CD4-positive, CD25-positive, alpha-beta regulatory T cell (primary cell): ENCODE data around the gene PGF. TPM values are rescaled to one million over a fixed set of nuclear protein-coding genes. Genes with fewer than 3 reads are reported as not detected.

ENCODE experiments used
- ATAC-seq, 2 donors: fragments of 150-1000 bp; cut with Tn5 transposase; one replicate each; pipeline ENCODE4 v1.10.0; 2021; ENCODE audit warnings: low read depth in 2 of 2, moderate number of reproducible peaks in 2 of 2, moderate library complexity in 1 of 2
- DNase-seq, 3 donors: peaks; one replicate each; pipeline versions ENCODE4 v3.0.0 to v3.0.0-alpha.2; 2012 to 2022; ENCODE audit warnings: mixed read lengths in 1 of 3
- H3K27ac ChIP-seq: one replicate; pipeline ENCODE4 v1.7.0; 2013; ENCODE audit warnings: mild to moderate bottlenecking, low read length; ENCODE audit not compliant: insufficient read depth, poor library complexity, severe bottlenecking
- H3K27me3 ChIP-seq: one replicate; pipeline ENCODE4 v1.7.0; 2013; ENCODE audit warnings: low read length; ENCODE audit not compliant: control insufficient read depth, insufficient read depth
- H3K36me3 ChIP-seq: one replicate; pipeline ENCODE4 v1.7.0; 2013; ENCODE audit warnings: mild to moderate bottlenecking, low read length, moderate library complexity; ENCODE audit not compliant: control insufficient read depth, insufficient read depth
- H3K4me1 ChIP-seq: 2 replicates; pipeline ENCODE4 v1.7.0; 2013; ENCODE audit warnings: mild to moderate bottlenecking, low read length; ENCODE audit not compliant: insufficient read depth, control insufficient read depth, poor library complexity, severe bottlenecking
- H3K4me3 ChIP-seq: one replicate; pipeline ENCODE4 v1.7.0; 2013; ENCODE audit warnings: low read depth, mild to moderate bottlenecking, low read length, moderate library complexity
- H3K9me3 ChIP-seq, 2 experiments: 1 replicate in 1 of 2; 2 replicates in 1 of 2; pipeline ENCODE4 v1.7.0; 2013; ENCODE audit warnings: low read length in 2 of 2, mild to moderate bottlenecking in 1 of 2, moderate library complexity in 1 of 2; ENCODE audit not compliant: control insufficient read depth in 2 of 2
- H3K27ac Mint-ChIP-seq, 3 donors: one replicate each; pipeline ENCODE4 v1.8.0; 2020 to 2022; ENCODE audit warnings: mild to moderate bottlenecking in 3 of 3, mixed read lengths in 3 of 3, moderate library complexity in 2 of 3
- H3K27me3 Mint-ChIP-seq: one replicate; pipeline ENCODE4 v1.8.0; 2022; ENCODE audit warnings: mild to moderate bottlenecking, mixed read lengths
- H3K36me3 Mint-ChIP-seq: one replicate; pipeline ENCODE4 v1.8.0; 2020; ENCODE audit warnings: mixed read lengths
- H3K4me1 Mint-ChIP-seq, 4 donors: one replicate each; pipeline ENCODE4 v1.8.0; 2020 to 2022; ENCODE audit warnings: mixed read lengths in 4 of 4, mild to moderate bottlenecking in 1 of 4
- H3K4me3 Mint-ChIP-seq, 4 donors: one replicate each; pipeline ENCODE4 v1.8.0; 2020 to 2022; ENCODE audit warnings: mild to moderate bottlenecking in 4 of 4, mixed read lengths in 4 of 4, moderate library complexity in 3 of 4
- H3K9me3 Mint-ChIP-seq, 7 donors: one replicate each; pipeline ENCODE4 v1.8.0; 2020 to 2022; ENCODE audit warnings: mixed read lengths in 7 of 7, mild to moderate bottlenecking in 3 of 7, moderate library complexity in 2 of 7
- polyA plus RNA-seq, 4 donors: library from polyadenylated mRNA; unstranded; fragments of 300-500 nt; fragmentation: Illumina TruSeq; gene quantifications; one replicate each; pipeline ENCODE4 v1.2.3, GENCODE V29; 2021
- total RNA-seq: library from RNA; stranded (reverse); gene quantifications from one replicate; pipeline ENCODE4 v1.2.3, GENCODE V29; 2022

The PGF gene
- total and polyA plus RNA-seq, 5 donors from 2014 or later: 0.44 TPM; not detected in 4

DNA sequence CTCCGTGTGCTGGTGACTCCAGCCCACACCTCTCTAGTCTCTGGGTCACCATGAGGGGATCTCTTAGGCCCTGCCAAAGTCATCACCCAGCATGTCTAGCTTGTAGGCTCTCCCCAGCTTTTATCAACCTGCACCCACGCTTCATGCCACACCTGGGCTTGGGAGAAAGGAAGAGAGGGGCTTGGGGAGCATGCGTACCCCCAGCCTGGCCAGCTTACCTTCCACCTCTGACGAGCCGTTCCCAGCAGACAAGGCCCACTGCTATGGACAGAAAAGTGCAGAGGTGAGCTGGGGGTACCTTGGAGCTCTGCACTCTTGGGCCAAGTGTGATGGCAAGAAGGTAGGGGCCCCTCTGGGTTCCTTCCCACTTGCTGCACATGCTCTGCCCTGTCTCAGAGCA, 1.7 kb downstream of the PGF start:
- peak overlapping the region in 1 of 4 donors; percentile 1 for H3K4me3 Mint-ChIP-seq
- DNase-seq: no peak
- H3K36me3 Mint-ChIP-seq: no peaks in the 10 kb centered on the region
- Histone ChIP-seq H3K27me3 (no peaks in the 10 kb centered on the region), H3K4me3 (no peak overlapping the region), H3K9me3 (no peaks in the 10 kb centered on the region), H3K4me1 (peaks cover 11% of the 10 kb centered on the region), H3K36me3 (no peaks in the 10 kb centered on the region), H3K27ac (no peak overlapping the region)
- no peaks in the 10 kb centered on the region for H3K9me3 Mint-ChIP-seq
- ATAC-seq: no peak
- no peak overlapping the region for H3K27ac Mint-ChIP-seq
- peaks cover 33% of the 10 kb centered on the region for H3K27me3 Mint-ChIP-seq
- no peaks in the 10 kb centered on the region for H3K4me1 Mint-ChIP-seq

DNA sequence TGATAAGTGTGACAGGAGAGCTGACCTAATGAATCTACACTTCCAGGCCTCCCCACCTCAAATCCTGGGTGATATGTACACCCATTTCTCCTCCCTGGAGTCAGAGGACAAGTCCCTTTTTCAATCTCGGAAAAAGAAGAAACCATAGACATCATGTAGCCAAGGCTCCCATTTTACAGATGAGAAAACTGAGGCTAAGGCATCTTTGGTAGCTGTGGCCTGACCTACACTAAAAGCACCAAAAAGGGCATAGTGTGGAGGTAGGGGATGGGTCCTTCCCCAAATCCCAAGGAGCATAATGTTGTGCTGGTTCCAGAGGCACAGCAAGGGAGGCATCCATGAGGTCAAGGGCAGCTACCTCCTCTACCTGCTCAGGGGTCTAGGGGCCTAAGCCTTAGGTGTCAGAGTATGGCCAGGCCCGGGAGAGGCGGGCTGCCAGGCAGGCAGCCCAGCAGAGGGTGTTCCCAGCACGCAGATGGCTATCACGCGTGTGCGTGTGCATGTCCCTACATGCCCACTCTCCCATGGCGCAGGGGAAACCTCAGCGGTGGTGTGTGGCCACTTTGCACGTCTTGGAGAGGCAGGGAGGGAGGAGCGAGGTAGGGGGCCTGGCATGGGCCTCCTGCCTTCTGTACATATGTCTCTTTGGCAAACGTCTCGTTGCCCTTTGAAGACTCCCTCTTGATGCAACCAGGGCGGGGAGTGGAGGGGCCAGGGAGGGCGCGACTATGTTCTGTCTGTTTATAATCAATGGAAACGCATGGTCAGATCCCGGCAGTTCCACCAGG, 2.5 kb downstream of the PGF start:
- Mint-ChIP-seq H3K4me3 (no peak overlapping the region), H3K4me1 (no peaks in the 10 kb centered on the region), H3K27me3 (peaks cover 33% of the 10 kb centered on the region), H3K9me3 (no peaks in the 10 kb centered on the region), H3K36me3 (no peaks in the 10 kb centered on the region), H3K27ac (no peak overlapping the region)
- Histone ChIP-seq H3K27ac (no peak overlapping the region), H3K4me3 (no peak overlapping the region), H3K36me3 (no peaks in the 10 kb centered on the region), H3K27me3 (no peaks in the 10 kb centered on the region), H3K9me3 (no peaks in the 10 kb centered on the region), H3K4me1 (peaks cover 11% of the 10 kb centered on the region)
- DNase-seq: no peak
- no peak for ATAC-seq

DNA sequence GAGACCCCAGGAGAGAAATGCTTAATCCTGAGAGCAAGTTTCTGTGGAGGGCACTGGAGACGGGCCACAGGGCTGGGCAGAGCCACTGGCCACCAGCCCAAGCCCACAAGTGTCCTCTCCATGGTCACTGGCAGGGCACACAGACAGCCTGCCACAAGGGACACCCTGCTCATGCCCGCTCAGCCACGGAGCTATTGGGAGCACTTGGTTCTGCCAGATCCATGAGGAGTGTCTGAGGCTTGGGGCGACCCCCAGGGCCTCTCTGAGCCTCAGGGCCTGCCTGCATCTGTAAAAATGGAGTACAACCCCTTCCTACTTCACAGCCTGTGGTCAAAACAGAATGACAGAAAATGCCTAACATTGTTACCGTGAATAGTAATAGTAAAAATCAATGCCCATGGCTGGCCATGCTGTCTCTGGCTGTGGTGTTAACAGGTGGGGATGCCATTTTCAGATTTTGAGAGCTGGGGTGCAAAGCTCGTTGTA, 3.2 kb downstream of the PGF start:
- Histone ChIP-seq H3K27ac (no peak overlapping the region), H3K4me3 (no peak overlapping the region), H3K27me3 (no peaks in the 10 kb centered on the region), H3K4me1 (peaks cover 11% of the 10 kb centered on the region), H3K9me3 (no peaks in the 10 kb centered on the region), H3K36me3 (no peaks in the 10 kb centered on the region)
- peaks cover 29% of the 10 kb centered on the region for H3K27me3 Mint-ChIP-seq
- H3K4me3 Mint-ChIP-seq: no peak overlapping the region
- H3K9me3 Mint-ChIP-seq: no peaks in the 10 kb centered on the region
- no peaks in the 10 kb centered on the region for H3K36me3 Mint-ChIP-seq
- no peak overlapping the region for H3K27ac Mint-ChIP-seq
- no peaks in the 10 kb centered on the region for H3K4me1 Mint-ChIP-seq
- no peak for ATAC-seq
- DNase-seq: no peak

DNA sequence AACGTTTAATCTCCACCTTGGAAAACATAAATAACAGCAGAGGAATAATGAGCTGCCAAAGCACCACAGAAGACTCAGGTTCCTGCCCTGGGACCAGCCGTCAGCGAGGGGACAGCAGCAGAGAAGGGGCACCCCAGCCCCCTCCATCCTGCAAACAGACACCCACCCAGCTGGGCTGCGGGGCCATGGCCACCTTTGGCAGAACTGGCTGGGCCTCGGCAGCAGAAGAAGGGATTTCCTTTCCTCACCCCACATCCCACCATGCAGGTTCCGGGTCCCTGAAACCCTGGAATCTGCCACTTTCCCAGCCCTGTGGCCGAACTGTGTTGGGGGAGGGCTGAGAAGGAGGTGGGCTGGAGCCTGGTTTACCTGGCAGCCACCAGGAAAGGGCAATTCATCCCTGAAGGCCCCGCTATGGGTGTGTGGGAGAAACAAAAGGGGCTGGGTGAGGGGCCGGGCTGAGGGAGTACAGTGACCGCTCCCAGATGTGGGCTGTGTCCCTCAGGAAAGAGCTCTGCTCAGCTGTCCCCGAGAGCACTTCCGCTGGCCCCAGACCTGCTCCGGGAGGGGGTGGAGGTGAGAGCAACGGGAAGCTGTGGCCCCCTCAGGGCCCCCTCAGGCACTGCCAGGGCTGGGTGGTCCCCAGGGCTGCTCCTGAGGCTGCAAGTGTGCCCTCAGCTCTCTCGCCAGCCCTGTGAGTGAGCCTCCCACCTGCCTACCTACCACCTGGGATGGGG, 3.8 kb downstream of the PGF start:
- DNase-seq: no peak
- peaks cover 11% of the 10 kb centered on the region for H3K4me1 ChIP-seq
- Mint-ChIP-seq H3K27ac (peak overlapping the region in 1 of 3 donors; percentile 66), H3K36me3 (no peaks in the 10 kb centered on the region), H3K4me3 (no peak overlapping the region), H3K9me3 (no peaks in the 10 kb centered on the region), H3K27me3 (peaks cover 25% of the 10 kb centered on the region), H3K4me1 (peaks cover 0 to under 1% (median under 1%) of the 10 kb centered on the region in 4 donors)
- H3K9me3 ChIP-seq: no peaks in the 10 kb centered on the region
- ATAC-seq: no peak
- no peak overlapping the region for H3K4me3 ChIP-seq
- no peak overlapping the region for H3K27ac ChIP-seq
- H3K27me3 ChIP-seq: no peaks in the 10 kb centered on the region
- no peaks in the 10 kb centered on the region for H3K36me3 ChIP-seq

DNA sequence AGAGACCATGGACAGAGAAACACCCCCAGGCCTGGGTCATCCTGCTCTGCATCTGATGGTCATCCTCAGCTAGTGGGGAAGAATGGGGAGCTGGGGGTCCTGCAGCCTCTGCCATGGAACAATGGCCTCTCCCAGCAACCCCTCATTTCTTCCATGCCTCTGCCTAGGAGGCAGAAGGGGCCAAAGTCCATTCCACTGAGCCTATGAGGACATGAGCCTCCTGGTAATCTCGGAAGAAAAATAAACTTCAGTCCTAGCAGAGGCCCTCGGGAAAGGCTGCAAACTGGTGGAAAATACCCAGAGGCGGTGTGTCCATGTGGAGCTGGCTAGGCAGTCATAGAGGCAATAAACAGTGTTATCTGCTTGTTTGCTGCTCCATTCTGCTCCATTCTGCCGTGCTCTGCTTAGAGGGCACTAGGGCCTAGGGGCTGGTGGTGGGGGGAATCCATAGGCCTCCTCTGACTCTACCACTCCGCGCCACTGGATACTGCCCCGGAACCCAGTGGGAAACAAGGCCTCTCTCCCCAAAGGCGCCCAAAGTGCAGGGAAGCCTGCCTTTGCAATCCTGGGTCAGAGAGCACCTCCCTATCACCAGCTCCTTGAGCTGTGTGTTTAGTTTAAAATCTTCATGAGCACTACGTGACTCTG, 4.5 kb downstream of the PGF start:
- ATAC-seq: no peak
- no peaks in the 10 kb centered on the region for H3K27me3 ChIP-seq
- H3K9me3 Mint-ChIP-seq: no peaks in the 10 kb centered on the region

DNA sequence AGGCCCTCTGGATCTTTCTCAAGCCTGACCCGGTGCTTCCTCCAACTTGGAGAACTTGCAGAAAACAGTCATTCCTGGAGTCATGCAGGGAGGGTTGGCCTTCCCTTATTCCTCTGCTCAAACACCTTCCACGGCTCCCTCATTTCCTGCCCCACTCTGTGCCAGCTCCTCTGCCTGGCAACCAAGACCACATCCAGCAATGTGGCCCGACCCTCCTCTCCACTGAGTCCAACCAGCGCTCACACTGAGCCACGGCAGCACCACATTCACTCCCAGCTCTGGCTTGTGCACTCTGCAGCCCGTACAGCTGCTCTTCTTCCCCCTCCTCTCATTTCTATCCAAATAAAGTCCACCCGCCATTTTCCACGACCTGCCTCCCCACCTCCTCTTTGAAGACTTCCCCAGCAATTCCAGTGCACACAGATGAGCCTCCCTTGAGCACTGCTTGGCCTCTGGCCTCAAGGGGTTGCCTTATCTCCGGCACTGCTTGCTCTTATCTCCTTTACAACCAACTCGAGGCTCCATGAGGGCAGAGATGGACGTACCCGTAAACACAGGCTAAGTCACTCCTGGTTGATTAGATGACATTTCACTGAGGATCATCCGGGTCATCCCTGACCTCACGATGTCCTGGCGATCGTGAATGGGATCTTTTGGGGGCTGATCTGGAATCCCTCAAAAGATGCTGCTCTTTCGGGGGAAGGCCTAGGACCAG, 5.4 kb downstream of the PGF start:
- H3K9me3 Mint-ChIP-seq: no peaks in the 10 kb centered on the region
- H3K27me3 Mint-ChIP-seq: peaks cover 19% of the 10 kb centered on the region
- H3K36me3 Mint-ChIP-seq: no peaks in the 10 kb centered on the region
- ATAC-seq: no peak
- Histone ChIP-seq H3K4me1 (peaks cover 9% of the 10 kb centered on the region), H3K4me3 (no peak overlapping the region), H3K9me3 (no peaks in the 10 kb centered on the region), H3K27me3 (no peaks in the 10 kb centered on the region), H3K36me3 (no peaks in the 10 kb centered on the region), H3K27ac (no peak overlapping the region)
- no peak overlapping the region for H3K27ac Mint-ChIP-seq
- no peak for DNase-seq
- H3K4me1 Mint-ChIP-seq: peaks cover 0 to 6% (median 6%) of the 10 kb centered on the region in 4 donors
- no peak overlapping the region for H3K4me3 Mint-ChIP-seq

More for the DNA sequence above, 4.5 kb downstream of the PGF start:
- DNase-seq: no peak
- Histone ChIP-seq H3K27ac (no peak overlapping the region), H3K9me3 (no peaks in the 10 kb centered on the region), H3K4me3 (no peak overlapping the region), H3K36me3 (no peaks in the 10 kb centered on the region), H3K4me1 (peaks cover 17% of the 10 kb centered on the region)
- Mint-ChIP-seq H3K27me3 (peaks cover 19% of the 10 kb centered on the region), H3K4me1 (peaks cover 0 to 6% (median 6%) of the 10 kb centered on the region in 4 donors), H3K36me3 (no peaks in the 10 kb centered on the region), H3K27ac (peak overlapping the region in 1 of 3 donors; percentile 66), H3K4me3 (no peak overlapping the region)

DNA sequence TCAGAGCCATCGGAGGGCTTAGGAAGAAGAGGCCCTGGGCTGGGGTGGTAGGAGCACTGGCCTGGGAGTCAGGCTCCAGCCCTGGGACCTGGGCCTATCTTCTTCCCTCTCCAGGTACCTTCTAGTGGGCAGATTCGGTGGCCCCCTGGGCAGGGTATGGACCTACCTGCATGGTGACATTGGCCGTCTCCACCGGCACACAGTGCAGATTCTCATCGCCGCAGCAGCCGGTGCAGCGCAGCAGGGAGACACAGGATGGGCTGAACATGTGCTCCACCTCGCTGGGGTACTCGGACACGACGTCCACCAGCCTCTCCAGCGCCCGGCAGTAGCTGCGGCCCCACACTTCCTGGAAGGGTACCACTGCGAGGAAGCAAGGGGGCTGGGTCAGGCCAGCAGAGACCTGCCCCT, 6.2 kb downstream of the PGF start:
- Mint-ChIP-seq H3K36me3 (no peaks in the 10 kb centered on the region), H3K27ac (no peak overlapping the region), H3K4me1 (peaks cover 0 to 6% (median 6%) of the 10 kb centered on the region in 4 donors), H3K4me3 (no peak overlapping the region), H3K27me3 (peaks cover 19% of the 10 kb centered on the region), H3K9me3 (no peaks in the 10 kb centered on the region)
- Histone ChIP-seq H3K27me3 (no peaks in the 10 kb centered on the region), H3K9me3 (no peaks in the 10 kb centered on the region), H3K27ac (no peak overlapping the region), H3K36me3 (no peaks in the 10 kb centered on the region), H3K4me3 (no peak overlapping the region), H3K4me1 (peaks cover 6% of the 10 kb centered on the region)
- DNase-seq: no peak
- ATAC-seq: no peak
